H9 (cell line): Measurements from ENCODE around the gene ACSF3. TPM values are rescaled to one million over a fixed set of nuclear protein-coding genes. Genes with fewer than 3 reads are reported as not detected.

Experiments used
- DNase-seq: peaks from one replicate; pipeline ENCODE4 v3.0.0-alpha.2; 2017
- H2AFZ ChIP-seq: one replicate; pipeline ENCODE4 v1.6.1; 2013; ENCODE audit warnings: mild to moderate bottlenecking, low read length, control low read depth, moderate library complexity
- H2AK5ac ChIP-seq: 2 replicates; pipeline ENCODE4 v1.6.1; 2013; ENCODE audit warnings: low read length, control low read depth, mixed read lengths; ENCODE audit not compliant: insufficient read length
- H2BK120ac ChIP-seq: one replicate; pipeline ENCODE4 v1.6.1; 2013; ENCODE audit warnings: low read depth, mild to moderate bottlenecking, low read length, control low read depth, inconsistent platforms; ENCODE audit not compliant: poor library complexity, severe bottlenecking
- H2BK12ac ChIP-seq: 2 replicates; pipeline ENCODE4 v1.6.1; 2013; ENCODE audit warnings: low read length, control low read depth, mixed read lengths, low read depth; ENCODE audit not compliant: insufficient read length
- H2BK15ac ChIP-seq: 2 replicates; pipeline ENCODE4 v1.6.1; 2013; ENCODE audit warnings: low read depth, low read length, control low read depth
- H2BK20ac ChIP-seq: one replicate; pipeline ENCODE4 v1.6.1; 2013; ENCODE audit warnings: low read depth, mild to moderate bottlenecking, low read length, control low read depth, inconsistent platforms; ENCODE audit not compliant: poor library complexity, severe bottlenecking
- H2BK5ac ChIP-seq: 2 replicates; pipeline ENCODE4 v1.6.1; 2013; ENCODE audit warnings: low read length, control low read depth, mixed read lengths; ENCODE audit not compliant: insufficient read length
- H3K14ac ChIP-seq: 2 replicates; pipeline ENCODE4 v1.6.1; 2013; ENCODE audit warnings: low read length, control low read depth; ENCODE audit not compliant: insufficient read depth
- H3K18ac ChIP-seq: 2 replicates; pipeline ENCODE4 v1.6.1; 2013; ENCODE audit warnings: low read depth, mild to moderate bottlenecking, mixed read lengths, low read length, control low read depth; ENCODE audit not compliant: insufficient read length
- H3K23ac ChIP-seq: 2 replicates; pipeline ENCODE4 v1.6.1; 2013; ENCODE audit warnings: low read length, control low read depth, mixed read lengths, low read depth; ENCODE audit not compliant: insufficient read length
- H3K23me2 ChIP-seq: 2 replicates; pipeline ENCODE4 v1.6.1; 2013; ENCODE audit warnings: low read depth, mild to moderate bottlenecking, mixed read lengths, low read length, control low read depth; ENCODE audit not compliant: insufficient read length, poor library complexity, severe bottlenecking
- H3K27ac ChIP-seq: 2 replicates; pipeline ENCODE4 v1.5.1; 2013; ENCODE audit warnings: low read length, control low read depth, mixed read lengths, low read depth; ENCODE audit not compliant: insufficient read length
- H3K27me3 ChIP-seq: 2 replicates; pipeline ENCODE4 v1.6.1; 2013; ENCODE audit warnings: low read length, control low read depth, inconsistent platforms; ENCODE audit not compliant: insufficient read depth
- H3K4ac ChIP-seq: 2 replicates; pipeline ENCODE4 v1.6.1; 2013; ENCODE audit warnings: low read depth, mild to moderate bottlenecking, control low read depth, inconsistent platforms, low read length, moderate library complexity
- H3K4me1 ChIP-seq: 2 replicates; pipeline ENCODE4 v1.6.1; 2013; ENCODE audit warnings: low read length, control low read depth, inconsistent platforms; ENCODE audit not compliant: insufficient read depth
- H3K4me2 ChIP-seq: 2 replicates; pipeline ENCODE4 v1.6.1; 2013; ENCODE audit warnings: low read length, control low read depth, mixed read lengths; ENCODE audit not compliant: insufficient read length, insufficient read depth
- H3K56ac ChIP-seq: 2 replicates; pipeline ENCODE4 v1.6.1; 2013; ENCODE audit warnings: low read depth, mild to moderate bottlenecking, mixed read lengths, low read length, control low read depth; ENCODE audit not compliant: insufficient read length
- H3K79me1 ChIP-seq: 2 replicates; pipeline ENCODE4 v1.6.1; 2013; ENCODE audit warnings: low read depth, mild to moderate bottlenecking, moderate library complexity, low read length, control low read depth, inconsistent platforms; ENCODE audit not compliant: insufficient read depth, poor library complexity, severe bottlenecking
- H3K79me2 ChIP-seq: 2 replicates; pipeline ENCODE4 v1.6.1; 2013; ENCODE audit warnings: low read length, control low read depth, inconsistent platforms; ENCODE audit not compliant: insufficient read depth
- H3K9ac ChIP-seq: 2 replicates; pipeline ENCODE4 v1.6.1; 2013; ENCODE audit warnings: low read length, control low read depth, mixed read lengths; ENCODE audit not compliant: insufficient read length; ENCODE audit errors: extremely low read depth
- H3K9me3 ChIP-seq: one replicate; pipeline ENCODE4 v1.6.1; 2013; ENCODE audit warnings: low read depth, low read length, inconsistent platforms; ENCODE audit not compliant: control insufficient read depth
- H3T11ph ChIP-seq: one replicate; pipeline ENCODE4 v1.6.1; 2013; ENCODE audit warnings: mild to moderate bottlenecking, low read length, control low read depth, inconsistent platforms
- H4K20me1 ChIP-seq: one replicate; pipeline ENCODE4 v1.6.1; 2013; ENCODE audit not compliant: control insufficient read depth, insufficient read length, insufficient read depth
- H4K5ac ChIP-seq: 2 replicates; pipeline ENCODE4 v1.6.1; 2013; ENCODE audit warnings: low read depth, mild to moderate bottlenecking, mixed read lengths, low read length, control low read depth; ENCODE audit not compliant: insufficient read length
- H4K8ac ChIP-seq: replicated peaks from 2 replicates; pipeline ENCODE4 v1.6.1; 2013; ENCODE audit warnings: low read length, control low read depth, mixed read lengths, low read depth; ENCODE audit not compliant: insufficient read length
- H4K91ac ChIP-seq: 2 replicates; pipeline ENCODE4 v1.6.1; 2013; ENCODE audit warnings: low read depth, mild to moderate bottlenecking, moderate library complexity, mixed read lengths, low read length, control low read depth; ENCODE audit not compliant: insufficient read length
- H3K27ac Mint-ChIP-seq, 3 experiments: 2 replicates in 2 of 3; 3 replicates in 1 of 3; pipeline ENCODE4 v1.8.0; 2020 to 2021; ENCODE audit warnings: mixed read lengths in 3 of 3, mild to moderate bottlenecking in 1 of 3, moderate library complexity in 1 of 3
- H3K27me3 Mint-ChIP-seq: 2 replicates; pipeline ENCODE4 v1.8.0; 2021; ENCODE audit warnings: low read depth, mild to moderate bottlenecking, moderate library complexity, mixed read lengths
- H3K36me3 Mint-ChIP-seq, 3 experiments: 2 replicates in 2 of 3; 3 replicates in 1 of 3; pipeline ENCODE4 v1.8.0; 2020 to 2021; ENCODE audit warnings: low read depth in 3 of 3, mixed read lengths in 3 of 3; ENCODE audit not compliant: insufficient read depth in 1 of 3
- H3K4me1 Mint-ChIP-seq, 2 experiments: 2 replicates each; pipeline ENCODE4 v1.8.0; 2020; ENCODE audit warnings: mixed read lengths in 2 of 2
- H3K4me3 Mint-ChIP-seq, 2 experiments: 2 replicates in 1 of 2; 3 replicates in 1 of 2; pipeline ENCODE4 v1.8.0; 2020 to 2021; ENCODE audit warnings: mild to moderate bottlenecking in 2 of 2, mixed read lengths in 2 of 2, moderate library complexity in 1 of 2
- H3K9me3 Mint-ChIP-seq, 2 experiments: 2 replicates in 1 of 2; 3 replicates in 1 of 2; pipeline ENCODE4 v1.8.0; 2020; ENCODE audit warnings: mild to moderate bottlenecking in 2 of 2, mixed read lengths in 2 of 2, moderate library complexity in 1 of 2
- CTCF ChIP-seq: fragments of 200-600 bp; sonication (generic); conservative IDR thresholded peaks from 3 replicates; pipeline ENCODE4 v1.8.0; 2021; ENCODE audit warnings: antibody characterized with exemption, mild to moderate bottlenecking
- WGBS: extraction: QIAGEN DNeasy Blood & Tissue Kit; methylation state at CpG from one replicate; pipeline ENCODE4 v1.1.7; 2013; ENCODE audit warnings: missing lambda C conversion rate, low lambda C conversion rate, mixed read lengths; ENCODE audit not compliant: insufficient read length; ENCODE audit errors: extremely low coverage; 5-methylcytosine and 5-hydroxymethylcytosine counted together
- total RNA-seq: library from RNA; stranded (reverse); gene quantifications from 2 replicates; pipeline ENCODE4 v1.2.1, GENCODE V29; 2021

Gene ACSF3
- total RNA-seq, 1 experiment from 2014 or later, result 31.3 TPM

GRCh38 chr16:89080196-89080853, 13.3 kb upstream of the ACSF3 start:
- no peak overlapping the region for H3K18ac ChIP-seq
- no peak overlapping the region for H3K4me2 ChIP-seq

More at GRCh38 chr16:89080196-89080853, 13.3 kb upstream of the ACSF3 start:
- no peaks in the 10 kb centered on the region for H4K20me1 ChIP-seq
- H3K27ac ChIP-seq, result no peak overlapping the region
- H2BK120ac ChIP-seq, result no peak overlapping the region
- H2BK12ac ChIP-seq, result no peak overlapping the region
- no peak overlapping the region for H2BK15ac ChIP-seq
- H3K9me3 ChIP-seq, result no peaks in the 10 kb centered on the region
- no CpG with 5 or more reads among the region's 33 CpGs for WGBS
- H3K4me1 Mint-ChIP-seq, result peaks cover 0 to 3% of the 10 kb centered on the region in 2 experiments; a peak in 1 of 4 replicates
- peaks cover 7% of the 10 kb centered on the region for H3K27me3 Mint-ChIP-seq
- H3K27ac Mint-ChIP-seq, result peak overlapping the region in 1 of 3 experiments; percentile 64; a peak in 1 of 7 replicates
- H3K4me1 ChIP-seq, result no peaks in the 10 kb centered on the region
- no peak overlapping the region for H2BK20ac ChIP-seq
- H3K9me3 Mint-ChIP-seq, result peaks cover 20 to 25% of the 10 kb centered on the region in 2 experiments
- H3K23ac ChIP-seq, result no peak overlapping the region
- DNase-seq, result no peak
- H3K27me3 ChIP-seq, result no peaks in the 10 kb centered on the region
- H3K23me2 ChIP-seq, result no peaks in the 10 kb centered on the region
- no peak overlapping the region for H3K14ac ChIP-seq
- no peaks in the 10 kb centered on the region for H3K79me1 ChIP-seq
- H3K4ac ChIP-seq, result no peak overlapping the region
- H4K5ac ChIP-seq, result no peak overlapping the region
- no peak overlapping the region for H2BK5ac ChIP-seq
- peaks cover 2 to 7% (median 3%) of the 10 kb centered on the region in 3 experiments; a peak in 4 of 7 replicates for H3K36me3 Mint-ChIP-seq
- H2AFZ ChIP-seq, result no peak overlapping the region
- no peak overlapping the region for H3T11ph ChIP-seq
- H4K91ac ChIP-seq, result no peak overlapping the region
- H3K79me2 ChIP-seq, result no peaks in the 10 kb centered on the region
- no peak overlapping the region for H3K56ac ChIP-seq
- no peak overlapping the region for H3K9ac ChIP-seq
- H2AK5ac ChIP-seq, result no peak overlapping the region
- H4K8ac ChIP-seq, result no peak overlapping the region
- H3K4me3 Mint-ChIP-seq, result no peak overlapping the region
- no peak for TF ChIP-seq CTCF
